Adrenal gland (tissue), 12 donors: ENCODE measurements around the gene MAN2B2. TPM values are rescaled to one million over a fixed set of nuclear protein-coding genes. Genes with fewer than 3 reads are reported as not detected.
"Not testable (repeated sequence)": the region's sequence is repeated elsewhere in the genome, so short reads cannot be mapped to it uniquely, and the experiment has no call there.

ENCODE experiments used
- DNase-seq, 7 donors: peaks; one replicate each; pipeline ENCODE4 v3.0.0-alpha.2; 2019 to 2020
- H3K27ac ChIP-seq, 5 donors: fragments of 200-600 bp; sonication (generic) in 4 of 5; 1 replicate in 3 of 5; 2 replicates in 2 of 5; pipeline versions ENCODE4 v1.5.1 to v1.8.0; 2016 to 2020; ENCODE audit warnings: mild to moderate bottlenecking in 1 of 5
- H3K27me3 ChIP-seq: fragments of 200-600 bp; 2 replicates; pipeline ENCODE4 v1.8.0; 2021
- H3K36me3 ChIP-seq, 2 donors: fragments of 200-600 bp; replicated peaks in 1 of 2; 1 replicate in 1 of 2; 2 replicates in 1 of 2; pipeline versions ENCODE4 v1.5.1 to v1.8.0; 2018 to 2022
- H3K4me1 ChIP-seq, 2 donors: fragments of 200-600 bp; replicated peaks in 1 of 2; 1 replicate in 1 of 2; 2 replicates in 1 of 2; pipeline versions ENCODE4 v1.5.1 to v1.8.0; 2018 to 2021
- H3K4me3 ChIP-seq, 4 donors: fragments of 200-600 bp; sonication (generic) in 3 of 4; one replicate each; pipeline ENCODE4 v1.5.1; 2016 to 2018
- H3K9me3 ChIP-seq, 3 donors: fragments of 200-600 bp; sonication (generic) in 1 of 3; replicated peaks in 1 of 3; 1 replicate in 2 of 3; 2 replicates in 1 of 3; pipeline versions ENCODE4 v1.5.1 to v1.8.0; 2016 to 2021
- POLR2A ChIP-seq, 2 donors: fragments of 450-650 bp; IDR thresholded peaks; one replicate each; pipeline ENCODE4 v1.6.1; 2017; ENCODE audit warnings: antibody characterized with exemption in 2 of 2, mild to moderate bottlenecking in 2 of 2, moderate library complexity in 1 of 2
- WGBS, 4 donors: extraction: QIAGEN DNeasy Blood & Tissue Kit in 2 of 4; methylation state at CpG; one replicate each; pipeline versions ENCODE4 v1.1.5 to v1.1.7; 2013 to 2017; 5-methylcytosine and 5-hydroxymethylcytosine counted together
- intact Hi-C, 2 donors: fragments of 100-400 bp; cut with DNase I; formaldehyde crosslinking; loops; one replicate each; pipeline versions ENCODE4 v1.14.1 to v1.15.0; 2022 to 2023
- polyA plus RNA-seq, 3 donors: library from polyadenylated mRNA; stranded (reverse); fragments of 200-250 nt in 2 of 3; fragments of 350-450 nt in 1 of 3; fragmentation: Illumina TruSeq in 1 of 3; extraction: RNeasy Lipid Tissue Mini Kit (QIAGEN cat#74804) in 1 of 3; gene quantifications; one replicate each; pipeline ENCODE4 v1.2.3, GENCODE V29; 2013 to 2014
- total RNA-seq, 9 donors: library from RNA; depleted of rRNA in 4 of 9; stranded (reverse); fragments of >200 nt in 4 of 9; fragments of 120-200 nt in 1 of 9; fragmentation: NEBNext Ultra II Directional in 1 of 9; extraction: Animal tissue kit (Norgen Biotek cat#: 25700) in 1 of 9; gene quantifications; one replicate each; pipeline versions ENCODE4 v1.1.0 to v1.2.4, GENCODE V29; 2013 to 2023
- TF ChIP-seq, protein P1 (sequence below), 6 experiments: fragments of 450-650 bp in 4 of 6; fragments of 200-600 bp in 2 of 6; sonication (generic) in 1 of 6; IDR thresholded peaks; 1 replicate in 5 of 6; 2 replicates in 1 of 6; pipeline versions ENCODE4 v1.5.1 to v1.8.0; 2016 to 2021; ENCODE audit warnings: antibody characterized with exemption in 6 of 6, mild to moderate bottlenecking in 2 of 6, moderate library complexity in 1 of 6
- donor health status: healthy with polysubstance abuse.
- donor health status: Bipolar disorder and iron deficiency.
- donor health status: DM: yes; HTN: yes; CAD: no.
- donor health status: DM: no; HTN: no; CAD: no.
- donor health status: DM: no; HTN: no; CAD: no.
- donor health status: DM: yes; HTN: yes; CAD: no.

MAN2B2 gene
- total and polyA plus RNA-seq, 12 donors: 9.3 to 50.6 (median 27.7) TPM

DNA sequence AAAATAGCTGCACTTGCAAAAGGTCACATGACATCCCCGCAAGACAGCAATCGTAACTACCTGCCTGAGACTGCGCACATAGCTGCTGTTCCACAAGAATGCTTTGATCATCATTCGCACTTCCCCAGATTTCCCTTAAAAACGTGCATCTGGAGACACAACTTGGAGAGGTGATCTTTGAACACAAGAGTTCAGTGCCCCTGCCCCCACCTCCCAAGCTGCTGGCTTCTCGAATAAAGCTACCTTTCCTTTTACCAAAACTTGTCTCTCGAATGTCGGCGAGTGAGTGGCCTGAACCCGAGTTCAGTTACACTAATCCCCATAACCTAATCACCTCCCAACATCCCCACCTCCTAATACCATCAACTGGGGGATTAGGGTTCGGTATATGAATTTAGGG is 51.1 kb downstream of the MAN2B2 start:
- H3K4me3 ChIP-seq: no peak overlapping the region
- no peaks in the 10 kb centered on the region for H3K27me3 ChIP-seq
- H3K36me3 ChIP-seq: no peaks in the 10 kb centered on the region
- H3K4me1 ChIP-seq: no peaks in the 10 kb centered on the region
- H3K27ac ChIP-seq: no peak overlapping the region
- TF ChIP-seq POLR2A (IDR thresholded peaks at IDR 0.05): no peak
- TF ChIP-seq, protein P1, sequence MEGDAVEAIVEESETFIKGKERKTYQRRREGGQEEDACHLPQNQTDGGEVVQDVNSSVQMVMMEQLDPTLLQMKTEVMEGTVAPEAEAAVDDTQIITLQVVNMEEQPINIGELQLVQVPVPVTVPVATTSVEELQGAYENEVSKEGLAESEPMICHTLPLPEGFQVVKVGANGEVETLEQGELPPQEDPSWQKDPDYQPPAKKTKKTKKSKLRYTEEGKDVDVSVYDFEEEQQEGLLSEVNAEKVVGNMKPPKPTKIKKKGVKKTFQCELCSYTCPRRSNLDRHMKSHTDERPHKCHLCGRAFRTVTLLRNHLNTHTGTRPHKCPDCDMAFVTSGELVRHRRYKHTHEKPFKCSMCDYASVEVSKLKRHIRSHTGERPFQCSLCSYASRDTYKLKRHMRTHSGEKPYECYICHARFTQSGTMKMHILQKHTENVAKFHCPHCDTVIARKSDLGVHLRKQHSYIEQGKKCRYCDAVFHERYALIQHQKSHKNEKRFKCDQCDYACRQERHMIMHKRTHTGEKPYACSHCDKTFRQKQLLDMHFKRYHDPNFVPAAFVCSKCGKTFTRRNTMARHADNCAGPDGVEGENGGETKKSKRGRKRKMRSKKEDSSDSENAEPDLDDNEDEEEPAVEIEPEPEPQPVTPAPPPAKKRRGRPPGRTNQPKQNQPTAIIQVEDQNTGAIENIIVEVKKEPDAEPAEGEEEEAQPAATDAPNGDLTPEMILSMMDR (IDR thresholded peaks at IDR 0.05): no peak
- no peak for DNase-seq
- intact Hi-C loops: no loop called here
- whole genome bisulfite sequencing, 4 donors: 76 to 92% (median 87%) methylated on average over 11 of the region's 11 CpGs
- H3K9me3 ChIP-seq: no peaks in the 10 kb centered on the region

GRCh38 chr4:6627832-6628231 is 52.8 kb downstream of the MAN2B2 start:
- H3K4me1 ChIP-seq: no peaks in the 10 kb centered on the region
- no peak for DNase-seq
- H3K4me3 ChIP-seq: no peak overlapping the region
- TF ChIP-seq, protein P1 (IDR thresholded peaks at IDR 0.05): no peak
- TF ChIP-seq POLR2A (IDR thresholded peaks at IDR 0.05): no peak
- WGBS, 4 donors: 84 to 92% (median 86%) methylated on average over 3 of the region's 3 CpGs
- no peaks in the 10 kb centered on the region for H3K27me3 ChIP-seq
- no peaks in the 10 kb centered on the region for H3K9me3 ChIP-seq
- intact Hi-C loops: no loop called here
- no peaks in the 10 kb centered on the region for H3K36me3 ChIP-seq
- no peak overlapping the region for H3K27ac ChIP-seq

- WGBS, 4 donors: 86 to 100% (median 97%) methylated on average over 1 of the region's 1 CpG
- H3K9me3 ChIP-seq, H3K27ac ChIP-seq, H3K4me1 ChIP-seq, DNase-seq, intact Hi-C loops, H3K27me3 ChIP-seq, H3K4me3 ChIP-seq, H3K36me3 ChIP-seq: not testable (repeated sequence)
Measured at GRCh38 chr4:6628484-6628883, 53.5 kb downstream of the MAN2B2 start.

DNA sequence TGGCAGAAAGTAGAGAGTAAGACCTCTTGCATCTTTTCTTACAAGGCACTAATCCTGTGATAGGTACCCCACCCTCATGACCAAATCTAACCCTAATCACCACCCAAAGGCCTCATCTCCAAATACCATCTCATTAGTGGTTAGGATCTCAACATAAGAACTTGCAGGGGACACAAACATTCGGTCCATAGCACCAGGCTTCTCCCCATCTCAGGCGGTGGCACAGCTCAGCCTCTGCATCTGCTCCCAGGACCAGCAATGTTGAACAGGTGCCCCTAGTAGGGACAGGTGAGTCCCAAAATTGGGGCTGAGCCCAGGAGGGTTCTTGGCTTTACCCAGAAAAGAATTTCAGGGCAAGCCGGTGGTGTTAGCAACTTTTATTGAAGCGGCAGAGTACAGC is 57.1 kb downstream of the MAN2B2 start:
- intact Hi-C loops: no loop called here
- H3K27ac ChIP-seq: peak overlapping the region in 1 of 5 donors; percentile 41
- H3K36me3 ChIP-seq: no peaks in the 10 kb centered on the region
- H3K4me3 ChIP-seq: no peak overlapping the region
- WGBS, 4 donors: 85 to 97% (median 91%) methylated on average over 3 to 4 of the region's 4 CpGs
- no peaks in the 10 kb centered on the region for H3K27me3 ChIP-seq
- no peaks in the 10 kb centered on the region for H3K9me3 ChIP-seq
- TF ChIP-seq POLR2A (IDR thresholded peaks at IDR 0.05): no peak
- TF ChIP-seq, protein P1 (IDR thresholded peaks at IDR 0.05): no peak
- no peaks in the 10 kb centered on the region for H3K4me1 ChIP-seq
- peak in 1 of 7 donors; percentile 45 for DNase-seq

DNA sequence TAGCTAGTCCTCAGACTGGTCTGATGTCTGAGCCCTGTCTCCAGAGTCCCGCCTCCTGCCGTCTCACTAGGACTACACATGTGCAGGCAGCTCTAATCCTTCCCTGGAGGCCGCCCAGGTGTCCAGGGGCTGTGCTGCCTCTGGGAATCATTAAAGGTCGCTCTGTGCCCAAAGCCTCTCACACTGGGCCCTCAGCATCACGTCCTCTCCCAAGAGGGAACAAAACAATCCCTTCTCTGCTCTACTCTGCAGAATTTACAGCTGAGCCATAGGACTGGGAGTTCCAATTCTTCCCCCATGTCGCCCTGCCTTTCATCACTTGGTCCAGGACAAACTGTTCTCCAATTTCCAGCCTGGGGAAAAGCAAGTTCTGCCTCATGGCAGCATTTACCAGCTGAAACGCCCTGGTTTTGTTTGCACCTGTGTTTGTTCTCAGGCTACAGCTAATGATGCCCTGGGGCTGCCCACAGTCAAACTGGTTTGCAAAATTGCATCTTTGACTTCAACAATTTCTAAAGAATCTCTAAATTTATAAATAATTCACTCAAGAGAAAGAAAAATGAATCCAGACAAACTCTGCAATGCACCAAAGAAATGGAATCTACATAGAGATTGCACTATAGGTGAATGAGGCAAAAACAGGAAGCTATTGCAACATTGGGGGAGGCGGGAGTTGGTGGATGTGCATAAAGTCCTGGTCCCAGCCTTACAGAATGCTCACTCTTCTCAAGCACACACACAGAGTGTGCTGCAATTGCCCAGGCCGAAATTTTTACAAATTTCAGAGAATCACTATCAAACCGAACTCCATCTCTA is 58.3 kb downstream of the MAN2B2 start:
- peak in 1 of 7 donors; percentile 82 for DNase-seq
- no peaks in the 10 kb centered on the region for H3K4me1 ChIP-seq
- no peaks in the 10 kb centered on the region for H3K36me3 ChIP-seq
- 78 to 88% (median 81%) methylated on average over 10 of the region's 10 CpGs for WGBS, 4 donors
- no peak overlapping the region for H3K4me3 ChIP-seq
- H3K9me3 ChIP-seq: no peaks in the 10 kb centered on the region
- TF ChIP-seq, protein P1 (IDR thresholded peaks at IDR 0.05): no peak
- TF ChIP-seq POLR2A (IDR thresholded peaks at IDR 0.05): no peak
- no peaks in the 10 kb centered on the region for H3K27me3 ChIP-seq
- peak overlapping the region in 1 of 5 donors; percentile 41 for H3K27ac ChIP-seq
- intact Hi-C loops: no loop called here
